Measurements from ENCODE around the gene NOS1. TPM values are rescaled to one million over a fixed set of nuclear protein-coding genes. Genes with fewer than 3 reads are reported as not detected.
"Not testable (repeated sequence)": the region's sequence is repeated elsewhere in the genome, so short reads cannot be mapped to it uniquely, and the experiment has no call there.

NOS1 gene
- total RNA-seq, 1 experiment from 2014 or later: 2.3 TPM

DNA sequence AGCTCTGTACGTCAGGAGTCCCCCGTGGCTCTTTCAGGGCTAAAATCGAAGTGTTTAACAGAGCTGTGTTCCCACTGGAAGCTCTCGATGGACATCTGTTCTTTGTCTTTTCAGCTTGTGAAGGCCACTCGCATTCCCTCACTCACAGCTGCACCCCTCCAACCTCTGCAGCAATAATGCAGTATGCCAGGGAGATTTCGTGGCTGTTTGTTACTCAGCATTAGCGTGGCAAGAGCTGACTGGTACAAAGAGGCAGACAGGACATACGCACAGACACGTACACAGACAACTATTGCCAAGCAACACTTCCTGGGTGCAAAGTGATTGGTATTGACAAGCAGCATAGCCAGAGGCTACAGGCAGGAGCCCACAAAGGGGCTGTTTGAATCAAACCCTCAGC is 159.4 kb downstream of the NOS1 start:
- no peak overlapping the region for H3K23ac ChIP-seq (ENCODE audit: insufficient read length, low read depth, low read length)
- no peak overlapping the region for H4K8ac ChIP-seq (replicated peaks; ENCODE audit: insufficient read length, low read depth, low read length)
- Mint-ChIP-seq H3K27ac (no peak overlapping the region; a peak in 1 of 7 replicates), H3K9me3 (no peaks in the 10 kb centered on the region; a peak in 1 of 5 replicates), H3K36me3 (ENCODE audit: insufficient read depth in 1 of 3, low read depth in 3 of 3) (no peaks in the 10 kb centered on the region; a peak in 1 of 7 replicates), H3K27me3 (ENCODE audit: low read depth) (peaks cover 8% of the 10 kb centered on the region), H3K4me3 (no peak overlapping the region), H3K4me1 (peaks cover under 1 to 8% of the 10 kb centered on the region in 2 experiments; a peak in 3 of 4 replicates)
- no peaks in the 10 kb centered on the region for H3K27me3 ChIP-seq (ENCODE audit: insufficient read depth, low read length)
- no peak overlapping the region for H3K27ac ChIP-seq (ENCODE audit: insufficient read length, low read depth, low read length)
- H4K20me1 ChIP-seq (ENCODE audit: control insufficient read depth, insufficient read depth, insufficient read length): no peaks in the 10 kb centered on the region
- H3K14ac ChIP-seq (ENCODE audit: insufficient read depth, low read length): no peak overlapping the region
- H4K5ac ChIP-seq (ENCODE audit: insufficient read length, low read depth, low read length): no peak overlapping the region
- no peak for DNase-seq
- no peaks in the 10 kb centered on the region for H3K9me3 ChIP-seq (ENCODE audit: control insufficient read depth, low read depth, low read length)
- no peak overlapping the region for H3K9ac ChIP-seq (ENCODE audit: extremely low read depth, insufficient read length, low read length)
- no peaks in the 10 kb centered on the region for H3K79me1 ChIP-seq (ENCODE audit: insufficient read depth, low read depth, low read length, poor library complexity, severe bottlenecking)
- H2BK5ac ChIP-seq (ENCODE audit: insufficient read length, low read length): no peak overlapping the region
- no peak overlapping the region for H2AK5ac ChIP-seq (ENCODE audit: insufficient read length, low read length)
- H3K4ac ChIP-seq (ENCODE audit: low read depth, low read length): no peak overlapping the region
- no peak overlapping the region for H3K56ac ChIP-seq (ENCODE audit: insufficient read length, low read depth, low read length)
- H2BK12ac ChIP-seq (ENCODE audit: insufficient read length, low read depth, low read length): no peak overlapping the region
- no peaks in the 10 kb centered on the region for H3K79me2 ChIP-seq (ENCODE audit: insufficient read depth, low read length)
- no peak overlapping the region for H2AFZ ChIP-seq (ENCODE audit: low read length)
- no peak overlapping the region for H3K18ac ChIP-seq (ENCODE audit: insufficient read length, low read depth, low read length)
- no CpG with 5 or more reads among the region's 9 CpGs for WGBS (ENCODE audit: extremely low coverage, insufficient read length, low lambda C conversion rate)
- H2BK120ac ChIP-seq (ENCODE audit: low read depth, low read length, poor library complexity, severe bottlenecking): no peak overlapping the region
- no peaks in the 10 kb centered on the region for H3K23me2 ChIP-seq (ENCODE audit: insufficient read length, low read depth, low read length, poor library complexity, severe bottlenecking)
- H4K91ac ChIP-seq (ENCODE audit: insufficient read length, low read depth, low read length): no peak overlapping the region
- no peak overlapping the region for H3T11ph ChIP-seq (ENCODE audit: low read length)
- TF ChIP-seq, protein P1, sequence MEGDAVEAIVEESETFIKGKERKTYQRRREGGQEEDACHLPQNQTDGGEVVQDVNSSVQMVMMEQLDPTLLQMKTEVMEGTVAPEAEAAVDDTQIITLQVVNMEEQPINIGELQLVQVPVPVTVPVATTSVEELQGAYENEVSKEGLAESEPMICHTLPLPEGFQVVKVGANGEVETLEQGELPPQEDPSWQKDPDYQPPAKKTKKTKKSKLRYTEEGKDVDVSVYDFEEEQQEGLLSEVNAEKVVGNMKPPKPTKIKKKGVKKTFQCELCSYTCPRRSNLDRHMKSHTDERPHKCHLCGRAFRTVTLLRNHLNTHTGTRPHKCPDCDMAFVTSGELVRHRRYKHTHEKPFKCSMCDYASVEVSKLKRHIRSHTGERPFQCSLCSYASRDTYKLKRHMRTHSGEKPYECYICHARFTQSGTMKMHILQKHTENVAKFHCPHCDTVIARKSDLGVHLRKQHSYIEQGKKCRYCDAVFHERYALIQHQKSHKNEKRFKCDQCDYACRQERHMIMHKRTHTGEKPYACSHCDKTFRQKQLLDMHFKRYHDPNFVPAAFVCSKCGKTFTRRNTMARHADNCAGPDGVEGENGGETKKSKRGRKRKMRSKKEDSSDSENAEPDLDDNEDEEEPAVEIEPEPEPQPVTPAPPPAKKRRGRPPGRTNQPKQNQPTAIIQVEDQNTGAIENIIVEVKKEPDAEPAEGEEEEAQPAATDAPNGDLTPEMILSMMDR (conservative IDR thresholded peaks at IDR 0.05): no peak
- H3K4me2 ChIP-seq (ENCODE audit: insufficient read depth, insufficient read length, low read length): no peak overlapping the region
- H2BK15ac ChIP-seq (ENCODE audit: low read depth, low read length): no peak overlapping the region
- H2BK20ac ChIP-seq (ENCODE audit: low read depth, low read length, poor library complexity, severe bottlenecking): no peak overlapping the region
- no peaks in the 10 kb centered on the region for H3K4me1 ChIP-seq (ENCODE audit: insufficient read depth, low read length)

DNA sequence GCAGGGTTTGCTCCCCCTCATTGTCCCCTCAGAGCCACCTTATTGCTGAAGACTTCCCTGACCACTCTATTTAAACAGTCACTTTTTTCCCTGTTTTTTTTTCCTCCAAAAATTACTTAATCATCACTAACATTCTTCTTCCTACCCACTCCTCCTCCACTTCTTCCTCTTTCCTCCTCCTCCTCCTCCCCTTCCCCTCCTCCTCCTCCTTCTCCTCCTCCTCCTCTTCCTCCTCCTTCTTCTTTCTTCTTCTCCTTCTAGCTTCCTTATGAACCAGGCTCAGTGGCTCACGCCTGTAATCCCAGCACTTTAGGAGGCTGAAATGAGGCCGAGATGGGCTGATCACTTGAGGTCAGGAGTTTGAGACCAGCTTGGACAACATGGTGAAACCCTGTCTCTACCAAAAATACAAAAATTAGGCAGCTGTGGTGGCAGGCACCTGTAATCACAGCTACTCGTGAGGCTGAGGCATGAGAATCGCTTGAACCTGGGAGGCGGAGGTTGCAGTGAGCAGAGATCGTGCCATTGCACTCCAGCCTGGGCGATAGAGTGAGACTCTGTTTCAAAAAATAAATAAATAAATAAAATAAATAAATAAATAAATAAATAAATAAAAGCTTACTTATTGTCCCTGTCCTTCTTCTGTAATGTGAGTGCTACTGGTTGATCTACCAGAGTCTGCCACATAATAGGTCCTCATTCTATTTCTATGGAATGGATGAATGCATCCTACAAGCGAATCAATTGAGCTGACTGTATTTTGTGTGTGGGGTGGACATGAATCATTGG is 161.3 kb downstream of the NOS1 start:
- not testable (repeated sequence) for H3T11ph ChIP-seq (ENCODE audit: low read length); H3K27me3 ChIP-seq (ENCODE audit: insufficient read depth, low read length); H3K23me2 ChIP-seq (ENCODE audit: insufficient read length, low read depth, low read length, poor library complexity, severe bottlenecking); H2BK15ac ChIP-seq (ENCODE audit: low read depth, low read length); H3K23ac ChIP-seq (ENCODE audit: insufficient read length, low read depth, low read length); H2AK5ac ChIP-seq (ENCODE audit: insufficient read length, low read length); H4K8ac ChIP-seq (replicated peaks; ENCODE audit: insufficient read length, low read depth, low read length); H3K9me3 ChIP-seq (ENCODE audit: control insufficient read depth, low read depth, low read length); H2BK12ac ChIP-seq (ENCODE audit: insufficient read length, low read depth, low read length); H4K20me1 ChIP-seq (ENCODE audit: control insufficient read depth, insufficient read depth, insufficient read length); DNase-seq; H3K4me3 Mint-ChIP-seq; H3K14ac ChIP-seq (ENCODE audit: insufficient read depth, low read length); H3K56ac ChIP-seq (ENCODE audit: insufficient read length, low read depth, low read length); H2BK120ac ChIP-seq (ENCODE audit: low read depth, low read length, poor library complexity, severe bottlenecking); H3K4me1 Mint-ChIP-seq; H3K79me2 ChIP-seq (ENCODE audit: insufficient read depth, low read length); H3K9ac ChIP-seq (ENCODE audit: extremely low read depth, insufficient read length, low read length); H3K27ac Mint-ChIP-seq; H3K9me3 Mint-ChIP-seq; H3K36me3 Mint-ChIP-seq (ENCODE audit: insufficient read depth in 1 of 3, low read depth in 3 of 3); H3K18ac ChIP-seq (ENCODE audit: insufficient read length, low read depth, low read length); H3K4ac ChIP-seq (ENCODE audit: low read depth, low read length); H2BK5ac ChIP-seq (ENCODE audit: insufficient read length, low read length); H3K27ac ChIP-seq (ENCODE audit: insufficient read length, low read depth, low read length); H2BK20ac ChIP-seq (ENCODE audit: low read depth, low read length, poor library complexity, severe bottlenecking); H4K91ac ChIP-seq (ENCODE audit: insufficient read length, low read depth, low read length); H3K4me1 ChIP-seq (ENCODE audit: insufficient read depth, low read length); H3K27me3 Mint-ChIP-seq (ENCODE audit: low read depth); H3K79me1 ChIP-seq (ENCODE audit: insufficient read depth, low read depth, low read length, poor library complexity, severe bottlenecking); H3K4me2 ChIP-seq (ENCODE audit: insufficient read depth, insufficient read length, low read length); H2AFZ ChIP-seq (ENCODE audit: low read length); H4K5ac ChIP-seq (ENCODE audit: insufficient read length, low read depth, low read length)
- WGBS (ENCODE audit: extremely low coverage, insufficient read length, low lambda C conversion rate): no CpG with 5 or more reads among the region's 8 CpGs
